HUDEP-2 (cell line): ENCODE measurements around the gene MAGI3.
A peak's percentile ranks its signal among the peaks of the same experiment; 100 is the strongest.
"Not testable (repeated sequence)": the region's sequence is repeated elsewhere in the genome, so short reads cannot be mapped to it uniquely, and the experiment has no call there.

ENCODE experiments used
- DNase-seq, 76 experiments: peaks; one replicate each; lab custom pipeline; 2025; ENCODE audit not compliant: unreplicated experiment in 76 of 76; lab: John Stamatoyannopoulos, UW

The MAGI3 gene

DNA sequence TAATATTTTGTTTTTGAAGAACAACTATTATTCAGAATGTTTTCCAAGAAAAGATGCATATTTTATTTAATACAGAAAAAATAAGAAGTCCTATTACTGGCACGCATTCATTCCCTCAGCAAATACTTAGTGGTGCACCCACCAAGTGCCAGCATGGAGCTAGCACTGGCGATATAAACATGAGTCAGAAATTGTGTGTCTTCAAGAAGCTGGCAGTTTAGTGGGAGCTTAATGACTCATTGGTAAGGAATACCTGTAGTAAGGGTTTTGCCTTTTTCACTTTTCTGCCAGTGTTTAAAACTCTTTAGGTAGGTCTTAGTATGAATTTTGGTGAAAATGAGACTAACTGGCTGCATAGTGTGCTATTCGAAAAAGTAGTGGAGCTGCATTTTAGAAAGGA is 6.3 kb downstream of the MAGI3 start:
- DNase-seq: peak in 5 of 76 experiments; percentile 7 to 25 (median 19)

DNA sequence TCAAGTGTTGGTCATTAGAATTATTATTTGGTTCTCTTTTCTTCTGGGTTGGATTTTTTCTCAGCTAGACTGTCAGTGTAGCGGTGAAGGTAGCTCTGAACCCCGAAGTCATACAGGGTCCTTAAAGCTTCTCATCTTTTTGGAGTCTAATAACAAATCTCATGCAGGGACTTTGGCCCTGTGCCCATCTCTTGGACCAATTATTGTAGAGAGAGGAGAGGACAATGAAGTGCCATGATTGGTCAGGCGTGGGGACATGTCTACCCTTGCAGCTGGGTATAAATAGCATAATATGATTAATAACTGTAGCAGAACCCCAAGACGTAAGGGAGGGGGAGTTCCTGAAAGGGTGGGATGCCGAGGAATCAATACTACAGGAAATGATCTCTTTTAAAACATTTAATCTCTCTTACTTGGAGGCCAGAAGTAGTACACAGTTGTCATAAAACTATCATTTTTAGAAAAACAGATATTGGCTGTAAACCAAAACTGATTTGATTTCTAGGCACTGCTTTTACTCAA is 8.8 kb downstream of the MAGI3 start:
- no peak for DNase-seq

DNA sequence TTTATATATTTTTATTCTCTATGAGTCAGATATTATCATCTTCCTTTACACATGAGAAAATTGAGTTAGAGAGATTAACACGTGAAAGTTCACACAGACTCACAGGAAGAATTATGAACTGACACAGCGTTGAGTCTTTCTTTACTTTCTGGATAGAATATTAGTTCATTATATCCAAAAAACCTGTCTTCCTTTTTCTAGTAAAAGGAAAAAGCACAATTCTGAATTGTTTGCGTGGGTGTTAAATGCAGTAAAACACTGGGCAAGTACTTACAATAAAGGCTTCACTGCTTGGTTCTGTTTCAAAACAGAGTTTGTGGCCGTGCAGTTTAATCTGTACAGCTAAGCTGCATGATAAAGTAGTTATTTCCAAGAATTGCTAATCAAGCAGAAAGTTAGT is 10.8 kb downstream of the MAGI3 start:
- DNase-seq: no peak

DNA sequence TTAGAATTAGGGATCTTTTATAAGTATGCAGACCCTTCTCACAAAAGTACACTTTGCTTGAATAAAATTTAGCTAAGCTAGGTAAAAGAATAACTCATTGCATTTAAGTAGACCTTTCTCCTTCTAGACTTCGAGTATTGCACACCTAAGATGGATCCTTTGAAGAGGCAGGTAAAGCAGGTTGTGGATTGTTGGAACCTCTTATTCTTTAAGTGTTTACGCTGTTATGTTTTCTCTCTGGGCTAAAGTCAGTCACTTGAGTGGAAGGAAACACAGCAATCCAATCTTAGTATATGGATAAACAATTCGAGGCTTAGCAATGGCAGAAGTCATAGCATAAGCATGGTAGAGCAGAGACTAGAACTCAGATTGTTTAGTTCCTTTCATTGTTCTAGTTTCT is 11.4 kb downstream of the MAGI3 start:
- no peak for DNase-seq

DNA sequence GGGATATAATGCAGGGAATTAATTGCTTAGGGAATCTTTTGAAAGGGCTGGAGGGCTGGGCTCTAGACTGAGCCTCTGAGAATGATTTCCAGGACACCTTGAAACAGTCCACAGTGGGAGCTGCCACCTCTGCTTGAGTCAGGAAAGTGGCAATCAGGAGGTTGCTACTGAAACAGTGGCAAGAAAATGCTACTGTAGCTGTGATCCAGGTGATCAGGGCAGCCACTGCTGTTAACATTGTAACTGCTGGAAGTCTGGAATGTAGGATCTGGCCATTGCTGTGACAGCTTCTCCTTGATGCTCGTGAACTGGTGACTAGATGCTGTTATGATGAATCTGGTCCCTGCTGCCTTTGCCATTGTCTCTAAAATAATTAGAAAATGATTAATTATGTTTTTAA is 12.8 kb downstream of the MAGI3 start:
- DNase-seq: no peak

DNA sequence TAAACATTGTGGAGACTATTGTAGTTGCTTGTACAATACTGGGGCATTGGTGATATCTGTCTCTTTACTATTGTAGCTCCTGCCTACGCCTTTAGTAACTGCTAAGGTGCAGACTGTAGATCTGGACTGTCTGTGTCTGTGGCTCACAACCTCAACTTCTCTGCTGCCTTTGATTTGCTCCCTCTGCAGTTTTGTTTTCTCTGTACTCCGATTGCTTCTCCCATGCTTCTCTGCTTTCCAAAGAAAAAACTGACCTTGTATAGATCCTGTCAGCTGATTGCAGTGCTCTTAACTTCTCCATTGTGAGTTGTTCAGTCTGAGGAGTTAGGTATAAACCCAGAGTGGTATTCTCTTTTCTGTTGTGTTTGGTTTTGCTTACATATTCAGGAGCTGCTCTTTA is 15.3 kb downstream of the MAGI3 start:
- DNase-seq: peak in 1 of 76 experiments; percentile 10

DNA sequence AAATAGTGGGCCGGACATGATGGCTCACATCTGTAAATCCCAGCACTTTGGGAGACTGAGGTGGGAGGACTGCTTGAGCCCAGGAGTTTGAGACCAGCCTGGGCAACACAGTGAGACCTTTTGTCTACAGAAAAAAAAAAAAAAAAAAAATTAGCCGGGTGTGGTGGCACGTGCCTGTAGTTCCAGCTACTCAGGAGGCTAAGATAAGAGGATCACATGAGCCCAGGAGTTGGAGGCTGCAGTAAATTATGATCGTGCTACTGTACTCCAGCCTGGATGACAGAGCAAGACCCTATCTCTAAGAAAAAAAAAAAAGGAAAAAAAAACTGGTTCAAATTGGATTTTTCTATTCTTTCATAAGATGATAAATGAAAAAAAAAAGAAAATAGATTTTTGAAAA is 15.8 kb downstream of the MAGI3 start:
- peak in 5 of 76 experiments; percentile 4 to 21 (median 12) for DNase-seq

DNA sequence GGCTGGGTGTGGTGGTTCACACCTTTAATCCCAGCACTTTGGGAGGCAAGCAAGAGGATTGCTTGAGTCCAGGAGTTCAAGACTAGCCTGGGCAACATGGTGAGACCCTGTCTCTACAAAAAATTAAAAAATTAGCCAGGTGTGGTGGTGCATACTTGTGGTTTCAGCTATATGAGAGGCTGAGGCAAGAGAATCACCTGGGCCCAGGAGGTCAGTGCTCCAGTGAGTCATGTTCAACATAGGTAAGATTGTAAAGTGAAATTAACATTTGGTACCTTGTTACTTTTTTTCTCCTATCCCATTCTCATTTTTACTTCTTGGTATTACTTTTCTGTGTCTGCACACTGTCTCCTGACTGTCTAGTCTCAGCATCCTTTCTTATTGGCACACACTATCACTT is 19.0 kb downstream of the MAGI3 start:
- DNase-seq: no peak

DNA sequence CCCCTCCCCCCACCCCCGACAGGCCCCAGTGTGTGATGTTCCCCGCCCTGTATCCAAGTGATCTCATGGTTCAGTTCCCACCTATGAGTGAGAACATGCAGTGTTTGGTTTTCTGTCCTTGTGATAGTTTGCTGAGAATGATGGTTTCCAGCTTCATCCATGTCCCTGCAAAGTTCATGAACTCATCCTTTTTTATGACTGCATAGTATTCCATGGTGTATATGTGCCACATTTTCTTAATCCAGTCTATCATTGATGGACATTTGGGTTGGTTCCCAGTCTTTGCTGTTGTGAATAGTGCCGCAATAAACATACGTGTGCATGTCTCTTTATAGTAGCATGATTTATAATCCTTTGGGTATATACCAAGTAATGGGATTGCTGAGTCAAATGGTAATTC is 21.7 kb downstream of the MAGI3 start:
- DNase-seq: not testable (repeated sequence)

DNA sequence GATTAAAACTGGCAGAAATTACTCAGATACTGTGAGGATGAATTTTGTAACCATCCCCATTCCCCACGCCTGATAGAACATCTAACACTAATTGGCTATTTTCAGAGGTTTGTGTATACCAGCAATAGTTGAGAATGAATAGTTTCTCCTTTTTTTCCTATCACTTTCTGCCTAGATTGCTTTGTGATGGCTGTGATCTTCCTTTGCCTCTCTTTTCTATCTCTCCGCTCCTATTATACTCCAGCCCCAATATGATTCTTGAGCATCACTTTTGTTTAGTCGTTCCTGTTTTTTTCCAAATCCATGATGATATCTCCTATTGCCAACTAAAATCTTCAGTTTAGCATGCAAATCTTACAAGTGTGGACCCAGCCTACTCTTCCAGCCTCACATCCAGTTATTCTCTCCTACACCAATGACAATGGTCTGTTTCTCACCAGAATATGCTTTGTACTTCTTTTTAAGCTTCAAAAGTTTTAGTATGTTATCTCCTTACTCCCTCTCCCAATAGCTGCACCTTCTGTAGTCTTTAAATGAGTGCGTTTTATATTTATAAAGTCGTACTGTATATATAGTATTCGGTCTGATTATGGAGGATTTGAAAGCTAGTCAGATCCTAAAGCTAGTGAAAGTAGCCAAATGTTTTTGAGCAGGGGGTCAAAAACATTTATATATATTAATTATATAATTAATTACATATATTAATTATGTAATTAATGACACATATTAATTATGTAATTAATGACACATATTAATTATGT is 25.2 kb downstream of the MAGI3 start:
- peak in 1 of 76 experiments; percentile 10 for DNase-seq

DNA sequence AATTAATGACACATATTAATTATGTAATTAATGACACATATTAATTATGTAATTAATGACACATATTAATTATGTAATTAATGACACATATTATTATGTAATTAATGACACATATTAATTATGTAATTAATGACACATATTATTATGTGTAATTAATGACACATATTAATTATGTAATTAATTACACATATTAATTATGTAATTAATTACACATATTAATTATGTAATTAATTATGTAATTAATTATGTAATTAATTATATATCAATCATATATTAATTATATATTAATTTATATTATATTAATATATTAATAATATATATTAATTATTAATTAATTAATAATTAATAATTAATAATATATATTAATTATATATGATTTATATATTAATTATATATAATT is 25.8 kb downstream of the MAGI3 start:
- not testable (repeated sequence) for DNase-seq

DNA sequence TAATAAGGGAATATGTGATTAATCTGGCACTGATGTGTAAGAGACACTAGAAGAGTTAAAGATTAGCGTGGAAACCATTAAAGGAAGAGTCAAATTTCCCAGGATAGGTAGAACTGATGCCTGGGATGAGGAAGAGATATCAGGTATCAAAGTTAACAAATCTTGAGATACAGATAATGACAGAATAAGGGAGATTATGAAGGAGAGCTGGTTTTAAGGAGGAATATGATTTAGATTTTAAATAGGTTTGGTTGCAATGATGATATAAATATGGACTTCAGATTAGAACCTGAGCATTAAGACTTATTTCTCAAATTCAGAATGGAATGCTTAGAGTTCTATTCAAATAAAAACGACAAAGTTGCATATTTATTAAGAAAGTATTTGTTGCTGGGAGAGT is 26.2 kb downstream of the MAGI3 start:
- no peak for DNase-seq

DNA sequence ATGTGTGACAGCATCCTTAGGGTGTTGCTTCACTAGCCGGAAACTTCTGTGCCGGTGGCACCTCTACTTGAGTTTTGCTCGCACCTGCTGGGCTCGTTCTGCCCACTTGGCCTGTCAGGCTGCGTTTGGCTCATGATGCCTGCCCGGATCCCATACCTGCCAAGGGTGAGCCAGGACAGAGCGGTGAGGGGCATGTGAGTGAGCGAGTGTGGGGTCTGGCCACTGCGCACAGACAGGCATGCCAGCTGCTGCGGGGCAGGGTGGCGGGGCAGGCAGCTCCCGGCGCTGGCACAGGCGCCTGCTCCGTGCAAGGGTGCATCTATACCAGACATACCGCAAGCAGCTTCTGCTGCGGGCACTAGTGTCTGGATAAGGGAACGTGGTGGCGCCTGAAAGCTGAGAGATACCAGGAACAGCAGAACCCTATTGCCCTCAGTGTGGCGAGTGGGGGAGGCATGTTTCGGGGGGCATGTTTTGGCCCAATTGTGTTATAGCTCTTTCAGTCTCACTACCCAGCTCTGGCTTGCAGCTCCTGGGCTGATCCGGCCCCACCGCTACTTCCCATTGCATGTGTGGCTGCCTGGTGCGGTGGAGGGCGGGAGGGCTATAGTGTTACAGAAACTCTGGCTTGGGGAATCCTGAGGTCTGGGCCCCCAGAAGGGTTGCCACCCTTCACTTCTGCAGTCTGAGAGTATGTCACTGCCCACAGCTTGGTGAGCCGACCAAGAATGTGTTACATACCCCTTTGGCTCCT is 32.2 kb downstream of the MAGI3 start:
- no peak for DNase-seq

DNA sequence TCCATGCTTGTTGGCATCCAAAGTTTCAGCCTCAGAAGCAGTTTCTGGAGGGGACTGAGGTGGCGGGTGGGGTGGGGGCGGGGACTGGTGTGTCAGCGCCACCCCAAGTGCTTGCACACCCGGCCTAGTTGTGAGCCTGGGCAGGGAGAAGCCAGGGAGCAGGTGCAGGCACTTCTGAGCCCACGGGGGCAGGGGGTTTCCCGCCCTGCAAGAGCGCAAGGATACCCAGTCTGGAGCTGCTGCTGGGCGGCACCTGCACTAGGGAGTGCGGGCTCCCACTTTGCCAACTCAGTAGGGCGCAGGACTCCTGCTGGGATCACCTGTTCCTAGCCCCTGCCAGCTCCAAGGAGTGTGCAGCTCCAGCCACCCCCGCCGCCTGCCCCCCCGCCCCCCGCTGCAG is 33.5 kb downstream of the MAGI3 start:
- DNase-seq: no peak

DNA sequence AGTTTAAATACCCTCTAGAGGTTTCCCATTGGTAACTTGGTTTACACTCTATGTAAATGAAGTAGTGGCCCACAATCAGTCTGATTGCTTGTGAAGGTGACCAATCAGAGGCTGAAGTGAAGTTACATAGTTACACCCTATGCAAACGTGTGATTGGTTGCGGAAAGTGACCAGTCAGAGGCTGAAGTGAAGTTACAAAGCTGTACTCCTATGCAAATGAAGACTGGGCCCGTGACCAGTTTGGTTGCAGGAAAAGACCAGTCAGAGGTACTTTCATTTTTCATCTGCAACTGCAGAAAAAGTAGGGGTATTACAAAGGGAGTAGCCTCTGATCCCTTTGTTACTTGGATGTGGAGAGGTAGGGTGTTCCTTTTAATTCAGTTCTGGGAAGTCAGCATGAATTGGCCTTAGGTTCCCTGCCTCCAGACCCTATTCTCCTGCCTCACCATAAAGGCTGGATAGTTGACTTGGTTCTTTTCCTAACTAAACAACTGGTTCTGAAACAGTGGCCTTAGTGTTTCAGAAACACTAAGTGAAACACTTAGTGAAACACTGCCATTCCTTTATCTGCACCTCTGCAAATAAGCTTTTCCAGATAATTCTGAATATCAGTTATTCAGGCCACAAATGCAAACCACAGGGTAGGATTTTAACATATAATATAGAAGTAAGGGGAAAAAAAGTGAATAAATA is 39.3 kb downstream of the MAGI3 start:
- DNase-seq: peak in 2 of 76 experiments; percentile 3 to 38

DNA sequence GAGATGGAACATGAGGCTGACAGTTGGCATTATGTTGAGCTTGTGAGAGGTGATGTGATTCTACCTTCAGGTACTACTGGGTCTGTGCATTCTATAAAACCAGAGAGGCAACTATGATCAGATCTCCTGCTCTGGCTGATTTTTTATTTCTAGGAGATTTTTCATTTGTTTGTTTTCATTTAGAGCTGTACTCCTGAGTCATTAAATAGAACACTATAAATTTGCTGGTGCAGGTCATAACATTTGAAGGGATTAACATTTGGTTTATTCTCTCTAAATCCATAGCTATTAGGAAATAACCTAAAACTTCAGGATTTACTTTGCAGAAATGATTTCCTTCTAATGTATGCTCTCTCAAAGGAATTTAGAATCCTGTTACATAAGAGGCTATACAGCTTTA is 42.9 kb downstream of the MAGI3 start:
- no peak for DNase-seq

DNA sequence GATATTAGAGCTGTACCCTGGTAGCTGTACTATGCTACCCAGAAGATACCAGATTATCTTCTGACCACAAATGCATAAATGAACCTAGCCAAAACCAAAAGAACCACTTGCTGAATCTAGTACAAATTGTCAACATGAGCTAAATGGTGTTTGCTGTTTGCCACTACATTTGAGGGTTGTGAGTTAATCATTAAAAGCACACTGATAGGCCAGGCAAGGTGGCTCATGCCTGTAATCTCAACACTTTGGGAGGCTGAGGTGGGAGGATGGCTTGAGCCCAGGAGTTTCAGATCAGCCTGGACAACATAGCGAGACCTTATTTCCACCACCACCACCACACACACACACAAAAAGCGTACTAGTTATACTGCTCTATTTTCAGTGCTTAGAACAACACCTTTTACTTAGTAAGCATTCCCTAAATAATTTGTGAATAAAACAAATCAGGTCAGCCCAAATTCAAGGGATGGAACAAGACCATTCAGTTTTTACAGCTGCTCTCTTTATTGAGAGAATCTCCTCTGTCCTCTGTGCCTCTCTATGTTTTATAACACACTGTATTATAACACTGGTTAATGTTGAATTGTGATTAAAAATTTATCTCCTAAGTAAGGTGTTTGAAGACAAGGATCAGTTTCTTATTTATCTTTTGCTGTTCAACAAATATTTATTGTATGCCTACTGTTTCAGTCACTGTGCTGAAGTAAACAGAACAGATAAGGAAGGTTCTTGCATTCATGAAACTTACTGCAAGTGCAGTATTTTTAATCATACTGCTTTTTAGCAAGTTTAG is 44.0 kb downstream of the MAGI3 start:
- no peak for DNase-seq

DNA sequence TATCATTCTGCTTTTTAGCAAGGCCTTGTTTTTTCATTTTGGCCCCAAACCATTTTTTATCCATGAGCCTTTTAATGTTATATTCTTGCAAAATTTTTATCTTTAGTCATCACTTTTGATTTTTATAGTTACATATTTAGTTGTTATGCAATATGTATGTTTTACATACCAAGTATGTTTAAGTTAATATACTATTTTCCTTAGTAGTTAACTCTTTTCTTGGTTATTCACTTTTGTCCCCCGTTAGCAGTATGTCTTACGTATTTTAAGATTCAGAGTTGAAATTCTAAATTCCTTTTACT is 44.5 kb downstream of the MAGI3 start:
- DNase-seq: no peak

DNA sequence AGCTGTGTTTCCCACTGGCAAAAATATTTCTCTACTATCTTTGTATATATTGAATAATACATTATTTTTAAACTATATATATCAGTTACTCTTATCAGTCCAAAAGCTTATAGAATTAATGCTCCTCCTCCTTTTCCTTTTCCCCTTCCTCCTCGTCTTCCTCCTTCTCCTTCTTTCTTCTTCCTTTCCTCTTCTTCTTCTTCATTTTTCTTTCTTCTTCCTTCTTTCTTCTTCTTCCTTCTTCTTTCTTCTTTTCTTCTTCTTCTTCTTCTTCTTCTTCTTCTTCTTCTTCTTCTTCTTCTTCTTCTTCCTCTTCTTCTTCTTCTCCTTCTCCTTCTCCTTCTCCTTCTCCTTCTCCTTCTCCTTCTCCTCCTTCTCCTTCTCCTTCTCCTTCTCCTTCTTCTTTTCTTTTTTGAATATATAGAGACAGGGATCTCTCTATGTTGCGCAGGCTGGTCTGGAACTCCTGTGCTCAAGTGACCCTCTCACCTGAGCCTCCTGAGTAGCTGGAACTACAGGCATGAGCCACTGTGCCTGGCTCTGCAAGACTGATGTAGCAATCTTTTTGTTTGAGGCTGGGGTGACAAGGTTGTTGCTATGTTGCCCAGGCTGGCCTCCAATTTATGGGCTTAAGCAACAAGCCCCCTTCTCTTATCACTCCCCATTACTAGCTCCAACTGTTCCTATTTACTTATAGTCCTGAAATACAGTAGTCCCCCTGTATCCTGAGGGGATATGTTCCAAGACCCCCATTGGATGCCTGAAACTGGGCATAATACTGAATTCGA is 47.4 kb downstream of the MAGI3 start:
- DNase-seq: no peak
